Vein endothelial cell (primary cell): Measurements from ENCODE around the gene ACO1. TPM values are rescaled to one million over a fixed set of nuclear protein-coding genes. Genes with fewer than 3 reads are reported as not detected.

Experiments used
- total RNA-seq: library from RNA; depleted of rRNA; stranded (reverse); fragments of >200 nt; gene quantifications from 2 replicates; pipeline ENCODE4 v1.2.3, GENCODE V29; 2012

ACO1 gene
- total RNA-seq, result 59.8 and 64.4 TPM in 2 replicates

GRCh38 chr9:32384364-32385151 lies at the start of gene ACO1:
Gene ACO1 (plus strand): TSS chr9:32384643. CDS start chr9:32405507, 20,864 bp downstream.

Other genes starting within 250 kb of the ACO1 start
- 12.4 and 25.6 TPM in 2 replicates for gene RIGI, start 141.6 kb downstream of the ACO1 start, total RNA-seq
- 1.6 and 2.0 TPM in 2 replicates for gene SMIM27, start 167.7 kb downstream of the ACO1 start, total RNA-seq
- 30.1 and 31.9 TPM in 2 replicates for gene TOPORS, start 167.9 kb downstream of the ACO1 start, total RNA-seq
- 22.5 and 40.0 TPM in 2 replicates for gene NDUFB6, start 188.5 kb downstream of the ACO1 start, total RNA-seq